Natural killer cell (primary cell): ENCODE measurements around the gene TRIM28. TPM values are rescaled to one million over a fixed set of nuclear protein-coding genes. Genes with fewer than 3 reads are reported as not detected.

Source experiments
- ATAC-seq, 3 donors: fragments of 150-1000 bp in 2 of 3; fragments of 200-7000 bp in 1 of 3; cut with Tn5 transposase; 1 replicate in 1 of 3; 2 replicates in 2 of 3; pipeline ENCODE4 v1.10.0; 2021; ENCODE audit warnings: mild to moderate bottlenecking in 2 of 3, moderate library complexity in 2 of 3
- DNase-seq, 2 donors: peaks; one replicate each; pipeline versions ENCODE4 v3.0.0 to v3.0.0-alpha.2; 2013 to 2021; ENCODE audit warnings: mixed read lengths in 1 of 2
- H3K27ac ChIP-seq: one replicate; pipeline ENCODE4 v1.5.1; 2013; ENCODE audit warnings: mild to moderate bottlenecking, low read length
- H3K27me3 ChIP-seq: one replicate; pipeline ENCODE4 v1.6.1; 2013; ENCODE audit warnings: low read length; ENCODE audit not compliant: control insufficient read depth, insufficient read depth
- H3K36me3 ChIP-seq: one replicate; pipeline ENCODE4 v1.6.1; 2013; ENCODE audit warnings: low read length; ENCODE audit not compliant: control insufficient read depth, insufficient read depth
- H3K4me1 ChIP-seq: one replicate; pipeline ENCODE4 v1.6.1; 2013; ENCODE audit warnings: low read length; ENCODE audit not compliant: control insufficient read depth, insufficient read depth
- H3K4me3 ChIP-seq: one replicate; pipeline ENCODE4 v1.5.1; 2013; ENCODE audit warnings: low read length
- H3K9me3 ChIP-seq: one replicate; pipeline ENCODE4 v1.6.1; 2013; ENCODE audit warnings: low read length; ENCODE audit not compliant: control insufficient read depth, insufficient read depth
- H3K27ac Mint-ChIP-seq, 2 donors: one replicate each; pipeline ENCODE4 v1.8.0; 2022; ENCODE audit warnings: mild to moderate bottlenecking in 2 of 2, mixed read lengths in 2 of 2, moderate library complexity in 1 of 2
- H3K27me3 Mint-ChIP-seq, 2 donors: one replicate each; pipeline ENCODE4 v1.8.0; 2022; ENCODE audit warnings: low read depth in 2 of 2, mixed read lengths in 2 of 2
- H3K36me3 Mint-ChIP-seq: one replicate; pipeline ENCODE4 v1.8.0; 2022; ENCODE audit warnings: mixed read lengths
- H3K4me1 Mint-ChIP-seq, 2 donors: one replicate each; pipeline ENCODE4 v1.8.0; 2022; ENCODE audit warnings: mixed read lengths in 2 of 2
- H3K4me3 Mint-ChIP-seq: one replicate; pipeline ENCODE4 v1.8.0; 2022; ENCODE audit warnings: mild to moderate bottlenecking, moderate library complexity, mixed read lengths
- H3K9me3 Mint-ChIP-seq, 2 donors: one replicate each; pipeline ENCODE4 v1.8.0; 2022; ENCODE audit warnings: mixed read lengths in 2 of 2
- WGBS: methylation state at CpG from one replicate; pipeline ENCODE4 v1.1.7; 2013; ENCODE audit warnings: missing lambda C conversion rate; ENCODE audit not compliant: insufficient coverage; 5-methylcytosine and 5-hydroxymethylcytosine counted together
- intact Hi-C: fragments of 100-400 bp; cut with micrococcal nuclease; formaldehyde crosslinking; loops from one replicate; pipeline ENCODE4 v1.14.2; 2022
- total RNA-seq, 4 donors: library from RNA; stranded (reverse); fragments of 120-200 nt in 1 of 4; gene quantifications; one replicate each; pipeline versions ENCODE4 v1.2.3 to v1.2.4, GENCODE V29; 2013 to 2022
- TF ChIP-seq, protein P1 (sequence below): fragments of 200-600 bp; IDR thresholded peaks from one replicate; pipeline ENCODE4 v1.8.0; 2022; ENCODE audit warnings: antibody characterized with exemption

TRIM28 gene
- total RNA-seq, 3 donors from 2014 or later (not counting 1 experiment from before 2014, with no cell fraction given) = 330 to 451 (median 408) TPM

DNA sequence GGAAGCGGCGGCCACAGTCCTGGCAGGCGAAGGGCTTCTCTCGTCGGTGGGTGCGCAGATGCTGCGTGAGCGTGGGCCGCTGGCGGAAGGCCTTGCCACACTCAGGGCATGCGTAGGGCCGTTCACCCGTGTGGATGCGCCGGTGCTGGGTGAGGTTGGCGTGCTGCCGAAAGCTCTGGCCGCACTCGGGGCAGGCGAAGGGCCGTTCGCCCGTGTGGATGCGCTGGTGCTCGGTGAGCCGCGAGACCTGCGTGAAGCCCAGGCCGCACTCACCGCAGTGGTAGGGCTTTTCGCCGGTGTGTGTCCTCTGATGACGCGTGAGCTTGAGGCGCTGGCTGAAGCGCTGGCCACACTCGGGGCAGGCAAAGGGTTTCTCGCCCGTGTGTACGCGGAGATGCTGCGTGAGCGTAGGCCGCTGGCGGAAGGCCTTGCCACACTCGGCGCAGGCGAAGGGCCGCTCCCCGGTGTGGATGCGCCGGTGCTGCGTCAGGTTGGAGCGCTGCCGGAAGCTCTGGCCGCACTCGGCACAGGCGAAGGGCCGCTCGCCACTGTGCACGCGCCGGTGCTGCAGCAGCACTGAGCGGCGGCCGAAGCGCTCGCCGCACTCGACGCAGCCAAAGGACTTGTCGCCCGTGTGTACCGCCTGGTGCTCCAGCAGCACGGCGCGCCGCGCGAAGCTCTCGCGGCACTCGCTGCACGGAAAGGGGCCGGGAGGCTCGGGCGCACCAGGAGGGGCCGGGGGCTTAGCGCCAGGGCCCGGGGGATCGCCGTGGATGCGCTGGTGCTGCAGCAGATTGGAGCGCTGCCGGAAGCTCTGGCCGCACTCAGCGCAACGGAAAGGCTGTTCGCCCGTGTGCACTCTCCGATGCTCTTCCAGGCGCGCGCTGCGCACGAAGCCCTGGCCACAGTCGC lies 18.5 kb downstream of the TRIM28 start:
- TF ChIP-seq, protein P1, sequence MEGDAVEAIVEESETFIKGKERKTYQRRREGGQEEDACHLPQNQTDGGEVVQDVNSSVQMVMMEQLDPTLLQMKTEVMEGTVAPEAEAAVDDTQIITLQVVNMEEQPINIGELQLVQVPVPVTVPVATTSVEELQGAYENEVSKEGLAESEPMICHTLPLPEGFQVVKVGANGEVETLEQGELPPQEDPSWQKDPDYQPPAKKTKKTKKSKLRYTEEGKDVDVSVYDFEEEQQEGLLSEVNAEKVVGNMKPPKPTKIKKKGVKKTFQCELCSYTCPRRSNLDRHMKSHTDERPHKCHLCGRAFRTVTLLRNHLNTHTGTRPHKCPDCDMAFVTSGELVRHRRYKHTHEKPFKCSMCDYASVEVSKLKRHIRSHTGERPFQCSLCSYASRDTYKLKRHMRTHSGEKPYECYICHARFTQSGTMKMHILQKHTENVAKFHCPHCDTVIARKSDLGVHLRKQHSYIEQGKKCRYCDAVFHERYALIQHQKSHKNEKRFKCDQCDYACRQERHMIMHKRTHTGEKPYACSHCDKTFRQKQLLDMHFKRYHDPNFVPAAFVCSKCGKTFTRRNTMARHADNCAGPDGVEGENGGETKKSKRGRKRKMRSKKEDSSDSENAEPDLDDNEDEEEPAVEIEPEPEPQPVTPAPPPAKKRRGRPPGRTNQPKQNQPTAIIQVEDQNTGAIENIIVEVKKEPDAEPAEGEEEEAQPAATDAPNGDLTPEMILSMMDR = no peak
- DNase-seq (peak in 1 of 2 donors; percentile 65), ATAC-seq (no peak)
- Mint-ChIP-seq H3K9me3 (no peaks in the 10 kb centered on the region), H3K27ac (peak overlapping the region; percentile 43 to 99), H3K4me1 (peaks cover 33 to 63% of the 10 kb centered on the region in 2 donors), H3K4me3 (peak overlapping the region; percentile 84), H3K27me3 (no peaks in the 10 kb centered on the region), H3K36me3 (no peaks in the 10 kb centered on the region)
- H3K9me3 ChIP-seq = no peaks in the 10 kb centered on the region
- peaks cover 50% of the 10 kb centered on the region for H3K4me1 ChIP-seq
- 12% methylated on average over 107 of the region's 107 CpGs for WGBS
- H3K27ac ChIP-seq = peak overlapping the region; percentile 73
- peak overlapping the region; percentile 31 for H3K4me3 ChIP-seq
- intact Hi-C loops = no loop called here
- H3K36me3 ChIP-seq = no peaks in the 10 kb centered on the region
- H3K27me3 ChIP-seq = no peaks in the 10 kb centered on the region

DNA sequence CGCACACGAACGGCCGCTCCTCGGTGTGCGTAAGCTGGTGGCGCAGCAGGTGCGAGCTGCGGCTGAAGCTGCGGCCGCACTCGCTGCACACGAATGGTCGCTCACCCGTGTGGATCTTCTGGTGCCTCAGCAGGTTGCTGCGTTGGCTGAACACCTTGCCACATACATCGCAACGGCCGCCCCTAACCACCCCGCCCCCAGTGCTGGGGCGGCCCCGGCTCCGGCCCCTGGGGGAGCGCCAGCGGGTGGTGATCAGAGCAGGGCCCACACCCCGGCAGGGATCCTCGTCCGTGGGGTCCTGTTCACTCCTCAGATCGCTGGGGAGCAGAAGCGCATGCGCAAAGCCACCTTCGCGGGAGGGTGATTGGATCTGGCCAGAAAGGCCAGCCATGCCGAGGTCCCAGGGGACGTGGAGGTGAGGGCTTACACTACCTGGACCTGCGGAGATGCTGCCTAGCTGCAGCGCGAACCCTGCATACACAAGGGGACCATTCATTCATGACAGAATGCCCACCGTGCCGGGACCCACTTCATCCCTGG lies 19.2 kb downstream of the TRIM28 start:
- intact Hi-C loops = no loop called here
- Histone ChIP-seq H3K36me3 (no peaks in the 10 kb centered on the region), H3K4me3 (peak overlapping the region; percentile 31), H3K27ac (peak overlapping the region; percentile 31), H3K9me3 (no peaks in the 10 kb centered on the region), H3K27me3 (no peaks in the 10 kb centered on the region), H3K4me1 (peaks cover 43% of the 10 kb centered on the region)
- Mint-ChIP-seq H3K27ac (peak overlapping the region in 1 of 2 donors; percentile 99), H3K36me3 (no peaks in the 10 kb centered on the region), H3K27me3 (no peaks in the 10 kb centered on the region), H3K9me3 (no peaks in the 10 kb centered on the region), H3K4me1 (peaks cover 26 to 55% of the 10 kb centered on the region in 2 donors), H3K4me3 (peak overlapping the region; percentile 84)
- TF ChIP-seq, protein P1 = no peak
- peak in 1 of 2 donors; percentile 55 for DNase-seq
- ATAC-seq = no peak
- 8% methylated on average over 40 of the region's 40 CpGs for WGBS

DNA sequence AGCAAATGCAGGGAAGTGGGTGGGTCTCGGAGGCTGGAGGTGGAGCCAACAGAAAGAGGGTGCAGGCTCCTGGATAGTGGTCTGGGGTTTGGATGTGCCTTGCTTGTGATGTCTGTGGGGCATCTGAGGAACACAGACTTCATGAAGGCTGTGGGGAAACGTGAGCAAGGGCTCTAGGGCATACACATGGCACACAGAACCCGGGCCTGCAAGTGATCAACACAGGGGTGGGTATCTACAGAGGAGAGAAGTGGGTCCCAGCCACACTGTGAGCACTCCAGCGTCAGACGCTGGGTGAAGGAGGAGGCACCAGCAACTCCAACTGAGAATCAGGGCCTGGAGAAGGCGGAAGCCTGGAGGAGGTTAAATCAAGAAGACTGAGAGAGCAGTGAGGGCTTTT lies 20.0 kb downstream of the TRIM28 start:
- peaks cover 25 to 54% of the 10 kb centered on the region in 2 donors for H3K4me1 Mint-ChIP-seq
- no peaks in the 10 kb centered on the region for H3K27me3 Mint-ChIP-seq
- intact Hi-C loops = no loop called here
- ATAC-seq = no peak
- Histone ChIP-seq H3K4me3 (no peak overlapping the region), H3K4me1 (peaks cover 42% of the 10 kb centered on the region), H3K36me3 (no peaks in the 10 kb centered on the region), H3K27me3 (no peaks in the 10 kb centered on the region), H3K9me3 (no peaks in the 10 kb centered on the region), H3K27ac (no peak overlapping the region)
- TF ChIP-seq, protein P1 = no peak
- peak overlapping the region in 1 of 2 donors; percentile 56 for H3K27ac Mint-ChIP-seq
- no peaks in the 10 kb centered on the region for H3K36me3 Mint-ChIP-seq
- no peaks in the 10 kb centered on the region for H3K9me3 Mint-ChIP-seq
- peak overlapping the region; percentile 79 for H3K4me3 Mint-ChIP-seq
- 88% methylated on average over 6 of the region's 6 CpGs for WGBS
- DNase-seq = no peak
